HG03442 (cell line): ENCODE results near the gene BSN.

Source experiments
- ATAC-seq: cut with Tn5 transposase; IDR thresholded peaks from one replicate; pipeline ENCODE4 v1.9.1; 2021; ENCODE audit warnings: mild to moderate bottlenecking, moderate library complexity; ENCODE audit not compliant: unreplicated experiment

BSN gene, protein sequence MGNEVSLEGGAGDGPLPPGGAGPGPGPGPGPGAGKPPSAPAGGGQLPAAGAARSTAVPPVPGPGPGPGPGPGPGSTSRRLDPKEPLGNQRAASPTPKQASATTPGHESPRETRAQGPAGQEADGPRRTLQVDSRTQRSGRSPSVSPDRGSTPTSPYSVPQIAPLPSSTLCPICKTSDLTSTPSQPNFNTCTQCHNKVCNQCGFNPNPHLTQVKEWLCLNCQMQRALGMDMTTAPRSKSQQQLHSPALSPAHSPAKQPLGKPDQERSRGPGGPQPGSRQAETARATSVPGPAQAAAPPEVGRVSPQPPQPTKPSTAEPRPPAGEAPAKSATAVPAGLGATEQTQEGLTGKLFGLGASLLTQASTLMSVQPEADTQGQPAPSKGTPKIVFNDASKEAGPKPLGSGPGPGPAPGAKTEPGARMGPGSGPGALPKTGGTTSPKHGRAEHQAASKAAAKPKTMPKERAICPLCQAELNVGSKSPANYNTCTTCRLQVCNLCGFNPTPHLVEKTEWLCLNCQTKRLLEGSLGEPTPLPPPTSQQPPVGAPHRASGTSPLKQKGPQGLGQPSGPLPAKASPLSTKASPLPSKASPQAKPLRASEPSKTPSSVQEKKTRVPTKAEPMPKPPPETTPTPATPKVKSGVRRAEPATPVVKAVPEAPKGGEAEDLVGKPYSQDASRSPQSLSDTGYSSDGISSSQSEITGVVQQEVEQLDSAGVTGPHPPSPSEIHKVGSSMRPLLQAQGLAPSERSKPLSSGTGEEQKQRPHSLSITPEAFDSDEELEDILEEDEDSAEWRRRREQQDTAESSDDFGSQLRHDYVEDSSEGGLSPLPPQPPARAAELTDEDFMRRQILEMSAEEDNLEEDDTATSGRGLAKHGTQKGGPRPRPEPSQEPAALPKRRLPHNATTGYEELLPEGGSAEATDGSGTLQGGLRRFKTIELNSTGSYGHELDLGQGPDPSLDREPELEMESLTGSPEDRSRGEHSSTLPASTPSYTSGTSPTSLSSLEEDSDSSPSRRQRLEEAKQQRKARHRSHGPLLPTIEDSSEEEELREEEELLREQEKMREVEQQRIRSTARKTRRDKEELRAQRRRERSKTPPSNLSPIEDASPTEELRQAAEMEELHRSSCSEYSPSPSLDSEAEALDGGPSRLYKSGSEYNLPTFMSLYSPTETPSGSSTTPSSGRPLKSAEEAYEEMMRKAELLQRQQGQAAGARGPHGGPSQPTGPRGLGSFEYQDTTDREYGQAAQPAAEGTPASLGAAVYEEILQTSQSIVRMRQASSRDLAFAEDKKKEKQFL (N-terminal part only)

DNA sequence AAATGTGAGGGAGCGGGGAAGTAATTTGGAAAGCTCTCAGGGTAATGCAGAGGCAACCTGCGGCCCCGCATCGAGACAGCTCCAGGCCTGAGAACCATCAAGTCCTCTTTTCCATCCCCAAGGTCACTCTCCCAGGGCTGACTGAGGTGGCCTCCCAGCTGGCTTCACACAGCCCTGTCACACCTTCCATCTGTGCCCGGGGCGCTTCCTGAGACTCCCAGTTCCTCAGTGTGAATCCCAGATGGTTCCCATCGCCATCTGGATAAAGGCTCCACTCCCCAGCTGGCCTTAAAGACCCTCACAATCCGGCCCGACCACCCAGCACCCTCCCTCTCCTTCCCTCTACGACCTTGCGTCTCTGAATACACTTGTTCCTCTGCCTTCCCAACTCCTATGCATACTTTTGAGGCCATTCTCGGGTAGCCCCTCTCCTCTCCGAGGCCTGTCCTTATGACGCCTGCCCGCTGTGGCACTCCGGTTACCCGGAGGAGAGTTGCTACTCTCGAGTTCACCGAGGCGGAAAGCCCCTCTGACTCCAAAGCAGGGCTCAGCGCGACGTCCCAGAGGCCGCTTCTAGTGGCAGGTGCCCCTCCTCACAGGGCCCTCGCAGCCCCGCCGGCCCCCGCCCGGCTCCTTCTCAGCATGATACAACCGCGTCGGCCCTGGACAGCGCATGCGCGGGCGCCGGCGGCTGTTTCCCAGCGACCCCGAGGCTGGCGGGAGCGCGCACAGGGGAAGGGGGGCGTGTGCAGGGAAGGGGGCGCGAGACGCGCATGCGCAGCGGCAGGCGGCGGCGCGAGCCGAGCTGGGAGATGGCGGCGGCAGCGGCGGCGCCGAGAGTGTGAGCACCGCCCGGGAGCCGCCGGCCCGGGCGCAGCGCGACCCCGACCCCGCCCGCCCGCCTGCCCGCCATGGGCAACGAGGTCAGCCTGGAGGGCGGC, at the start of gene BSN:
BSN (plus strand) TSS at position 786 of the 941 bp plus-strand sequence; CDS start at position 912, 126 bp downstream.
- ATAC-seq, result peak; percentile 75

DNA sequence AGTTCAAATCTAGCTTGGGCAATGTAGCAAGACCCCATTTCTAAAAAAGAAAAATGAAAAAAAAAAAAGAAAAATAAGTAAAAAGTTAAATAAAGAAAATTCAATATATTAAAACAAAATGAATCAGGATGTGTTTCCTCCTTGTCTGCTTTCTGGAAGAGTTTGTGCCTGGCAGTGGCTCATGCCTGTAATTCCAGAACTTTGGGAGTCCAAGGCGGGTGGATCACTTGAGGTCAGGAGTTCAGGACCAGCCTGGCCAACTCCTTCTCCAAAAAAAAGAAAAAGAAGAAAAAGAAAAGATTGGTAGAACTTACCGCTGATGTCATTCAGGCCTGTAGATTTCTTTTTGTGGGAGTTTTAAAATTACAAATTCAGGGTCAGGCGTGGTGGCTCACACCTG, 47.4 kb upstream of the BSN start:
- no peak for ATAC-seq

DNA sequence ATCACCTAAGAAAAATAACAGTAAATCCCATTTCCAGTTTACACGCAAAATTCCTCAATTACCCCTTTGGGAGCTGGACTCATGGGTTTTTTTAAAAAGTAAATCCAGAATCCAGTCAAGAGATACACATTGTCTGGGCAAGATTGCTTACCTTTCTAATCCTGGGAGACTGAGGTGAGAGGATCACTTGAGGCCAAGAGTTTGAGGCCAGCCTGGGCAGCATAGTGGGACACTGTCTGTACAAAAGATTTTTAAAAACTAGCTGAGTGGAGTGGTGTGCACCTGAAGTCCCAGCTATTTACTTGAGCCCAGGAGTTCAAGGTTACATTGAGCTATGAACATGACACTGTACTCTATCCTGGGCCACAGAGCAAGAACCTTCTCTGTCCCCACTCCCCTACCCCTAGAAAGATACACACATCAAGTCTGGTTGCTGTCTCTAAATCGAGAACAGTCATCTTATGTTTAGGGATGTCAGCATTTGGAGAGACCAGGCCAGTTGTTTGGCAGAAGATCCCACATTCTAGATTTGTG, 45.2 kb upstream of the BSN start:
- ATAC-seq, result no peak

- no peak for ATAC-seq
These were observed 42.6 kb upstream of the BSN start for GRCh38 chr3:49511639-49512038.

DNA sequence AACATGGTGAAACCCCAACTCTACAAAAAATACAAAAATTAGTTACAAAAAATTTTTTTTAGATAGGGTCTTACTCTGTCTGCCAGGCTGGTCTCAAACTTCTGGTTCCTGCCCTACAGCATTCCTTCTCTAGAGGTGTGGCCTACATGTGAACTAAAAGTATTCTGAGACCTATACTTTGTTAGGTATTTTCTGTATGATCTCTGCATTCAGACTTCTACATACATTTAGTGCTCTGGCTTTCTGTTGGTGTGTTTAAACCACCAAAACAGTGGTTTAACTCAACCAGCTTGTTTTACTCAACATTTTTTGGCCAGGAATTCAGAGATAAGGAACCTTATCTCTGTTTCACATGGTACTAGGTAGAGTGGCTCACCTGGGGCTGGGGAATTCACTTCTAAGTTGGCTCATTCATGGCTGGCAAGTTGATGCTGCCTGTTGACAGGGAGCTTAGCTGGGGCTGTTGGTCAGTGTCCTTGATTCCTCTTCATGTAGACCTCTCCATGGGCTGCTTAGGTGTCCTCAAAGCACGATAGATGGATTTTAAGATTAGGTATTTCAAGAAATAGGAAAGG, 41.4 kb upstream of the BSN start:
- ATAC-seq, result no peak

GRCh38 chr3:49513494-49514124, 40.7 kb upstream of the BSN start:
- no peak for ATAC-seq

DNA sequence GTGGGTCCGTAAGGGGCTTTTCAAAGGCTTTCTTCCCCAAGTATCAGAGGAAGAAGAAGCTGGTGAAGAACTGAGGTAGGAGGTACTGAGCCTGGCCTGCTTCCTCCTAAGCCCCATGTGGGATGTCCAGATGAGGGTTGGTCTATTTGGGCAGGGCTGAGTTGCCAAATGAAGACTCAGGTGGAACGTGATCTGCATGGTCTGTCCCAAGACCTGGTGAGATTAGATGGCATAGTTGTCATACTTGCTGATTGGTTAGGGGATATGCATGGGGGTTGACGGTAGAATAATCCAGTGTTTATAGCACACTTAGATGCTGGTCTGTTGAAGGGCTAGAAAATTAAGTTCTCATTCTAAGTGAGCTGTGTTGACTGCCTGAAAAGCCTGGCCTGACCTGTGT, 36.3 kb upstream of the BSN start:
- ATAC-seq, result no peak

DNA sequence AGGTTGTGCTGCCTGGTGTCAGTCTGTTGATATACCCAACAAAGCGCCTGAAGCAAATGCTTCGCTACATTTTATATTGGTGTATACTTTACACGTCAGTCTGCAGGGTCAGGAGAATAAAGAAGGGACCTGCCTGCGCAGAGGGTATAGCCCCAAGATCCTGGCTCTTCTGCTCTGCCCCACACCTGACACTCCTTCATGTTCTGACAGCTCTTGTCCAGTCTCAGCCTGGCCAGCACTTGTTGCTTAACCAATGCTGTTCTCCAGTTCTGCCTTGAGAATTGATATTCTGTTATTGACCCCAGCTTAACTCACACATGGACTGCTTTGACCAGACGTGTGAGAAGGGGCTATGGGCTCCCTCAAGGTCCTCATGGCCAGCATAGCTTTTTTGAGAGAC, 35.8 kb upstream of the BSN start:
- ATAC-seq, result no peak

- no peak for ATAC-seq
These were observed 35.0 kb upstream of the BSN start for GRCh38 chr3:49519296-49519695.

- ATAC-seq, result no peak
These were observed 34.3 kb upstream of the BSN start for GRCh38 chr3:49519916-49520385.

DNA sequence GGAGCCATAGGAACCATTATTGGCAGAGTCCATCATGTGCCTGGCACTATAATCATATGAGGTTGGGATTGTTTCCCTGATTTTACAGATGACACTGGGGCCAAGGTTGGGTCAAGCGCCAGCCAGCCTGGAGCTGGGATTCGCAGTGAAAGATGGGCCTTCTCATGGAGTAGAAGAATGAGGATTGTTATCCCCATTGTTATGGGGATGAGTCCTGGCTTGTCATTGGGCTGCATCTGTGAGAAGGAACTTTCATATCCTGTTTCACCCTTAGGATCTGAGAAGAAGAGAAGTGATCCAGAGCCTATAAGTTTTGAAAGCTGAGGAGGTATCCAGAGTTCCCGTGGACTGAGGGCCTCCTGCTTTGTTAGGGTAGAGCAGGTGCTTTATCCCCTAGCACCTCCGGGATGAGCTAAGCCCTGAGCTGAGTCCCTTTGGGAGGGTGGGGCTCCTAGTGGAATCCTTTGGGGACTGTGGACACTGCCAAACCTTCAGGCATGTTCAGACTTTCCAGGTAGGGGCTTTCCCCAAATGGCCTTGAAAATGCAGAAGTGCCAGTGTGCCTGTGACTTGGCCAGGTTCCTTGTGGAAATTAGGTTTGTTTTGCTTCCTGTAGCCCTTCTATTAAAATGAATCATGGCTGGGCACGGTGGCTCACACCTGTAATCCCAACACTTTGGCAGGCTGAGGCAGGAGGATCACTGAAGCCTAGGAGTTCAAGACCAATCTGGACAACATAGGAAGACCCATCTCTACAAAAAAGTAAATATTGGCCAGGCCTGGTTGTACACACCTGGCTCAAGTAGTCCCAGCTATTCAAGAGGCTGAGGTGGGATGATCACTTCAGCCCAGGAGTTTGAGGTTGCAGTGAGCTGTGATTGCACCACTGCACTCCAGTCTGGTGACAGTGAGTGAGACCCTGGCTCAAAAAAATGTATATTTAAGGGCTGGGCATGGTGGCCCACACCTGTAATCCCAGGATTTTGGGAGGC, 30.2 kb upstream of the BSN start:
- ATAC-seq, result no peak

GRCh38 chr3:49529567-49529966, 24.7 kb upstream of the BSN start:
- no peak for ATAC-seq

- no peak for ATAC-seq
These were observed 24.0 kb upstream of the BSN start for GRCh38 chr3:49530231-49530630.

DNA sequence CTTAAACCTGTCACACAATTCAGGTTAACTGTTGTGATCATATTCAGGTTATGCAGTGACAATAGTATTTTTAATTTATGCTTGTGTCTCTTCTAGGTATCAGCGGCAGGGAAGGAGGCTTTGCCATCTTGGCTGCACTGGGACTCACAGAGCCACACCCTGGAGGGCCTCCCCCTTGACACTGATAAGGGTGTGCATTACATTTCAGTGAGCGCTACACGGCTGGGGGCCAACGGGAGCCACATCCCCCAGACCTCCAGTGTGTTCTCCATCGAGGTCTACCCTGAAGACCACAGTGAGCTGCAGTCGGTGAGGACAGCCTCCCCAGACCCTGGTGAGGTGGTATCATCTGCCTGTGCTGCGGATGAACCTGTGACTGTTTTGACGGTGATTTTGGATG, 23.6 kb upstream of the BSN start:
- no peak for ATAC-seq

GRCh38 chr3:49531218-49531617, 23.1 kb upstream of the BSN start:
- ATAC-seq, result no peak

DNA sequence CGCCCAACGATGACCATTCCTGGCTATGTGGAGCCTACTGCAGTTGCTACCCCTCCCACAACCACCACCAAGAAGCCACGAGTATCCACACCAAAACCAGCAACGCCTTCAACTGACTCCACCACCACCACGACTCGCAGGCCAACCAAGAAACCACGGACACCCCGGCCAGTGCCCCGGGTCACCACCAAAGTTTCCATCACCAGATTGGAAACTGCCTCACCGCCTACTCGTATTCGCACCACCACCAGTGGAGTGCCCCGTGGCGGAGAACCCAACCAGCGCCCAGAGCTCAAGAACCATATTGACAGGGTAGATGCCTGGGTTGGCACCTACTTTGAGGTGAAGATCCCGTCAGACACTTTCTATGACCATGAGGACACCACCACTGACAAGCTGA, 22.6 kb upstream of the BSN start:
- ATAC-seq, result no peak

DNA sequence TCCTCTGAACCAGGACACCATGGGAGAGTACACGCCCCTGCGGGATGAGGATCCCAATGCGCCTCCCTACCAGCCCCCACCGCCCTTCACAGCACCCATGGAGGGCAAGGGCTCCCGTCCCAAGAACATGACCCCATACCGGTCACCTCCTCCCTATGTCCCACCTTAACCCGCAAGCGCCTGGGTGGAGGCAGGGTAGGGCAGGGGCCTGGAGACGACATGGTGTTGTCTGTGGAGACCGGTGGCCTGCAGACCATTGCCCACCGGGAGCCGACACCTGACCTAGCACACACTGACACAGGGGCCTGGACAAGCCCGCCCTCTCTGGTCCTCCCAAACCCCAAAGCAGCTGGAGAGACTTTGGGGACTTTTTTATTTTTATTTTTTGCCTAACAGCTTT, 21.2 kb upstream of the BSN start:
- no peak for ATAC-seq
